VCaP (cell line): ENCODE results near the gene TOGARAM2.

Source experiments
- H3K27ac ChIP-seq: fragments of 450-650 bp; 2 replicates; pipeline ENCODE4 v1.5.1; 2017
- TF ChIP-seq, protein P1 (sequence below): fragments of 450-650 bp; conservative IDR thresholded peaks from 2 replicates; pipeline ENCODE4 v1.5.1; 2017; ENCODE audit warnings: mild to moderate bottlenecking, moderate library complexity

TOGARAM2 gene

DNA sequence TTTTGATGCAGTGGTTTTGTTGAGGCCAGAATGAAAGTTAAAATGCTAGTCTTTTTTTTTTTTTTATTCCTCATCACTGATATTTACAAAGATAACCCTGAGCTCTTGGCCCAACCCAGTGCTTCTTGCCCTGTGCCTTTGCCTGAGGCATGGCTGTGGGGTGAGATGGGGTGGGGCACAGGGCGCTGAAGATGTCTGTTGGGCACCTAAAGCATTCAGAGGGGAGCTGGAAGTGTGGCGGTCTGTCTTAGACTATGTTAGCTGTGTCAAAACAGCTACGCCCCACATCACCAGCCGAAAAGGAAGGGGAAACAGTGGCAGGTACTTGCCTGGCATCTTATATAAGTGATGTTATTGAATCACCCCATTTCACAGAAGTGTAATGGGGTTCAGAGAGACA lies 20.7 kb downstream of the TOGARAM2 start:
- H3K27ac ChIP-seq, result no peak overlapping the region
- TF ChIP-seq, protein P1, sequence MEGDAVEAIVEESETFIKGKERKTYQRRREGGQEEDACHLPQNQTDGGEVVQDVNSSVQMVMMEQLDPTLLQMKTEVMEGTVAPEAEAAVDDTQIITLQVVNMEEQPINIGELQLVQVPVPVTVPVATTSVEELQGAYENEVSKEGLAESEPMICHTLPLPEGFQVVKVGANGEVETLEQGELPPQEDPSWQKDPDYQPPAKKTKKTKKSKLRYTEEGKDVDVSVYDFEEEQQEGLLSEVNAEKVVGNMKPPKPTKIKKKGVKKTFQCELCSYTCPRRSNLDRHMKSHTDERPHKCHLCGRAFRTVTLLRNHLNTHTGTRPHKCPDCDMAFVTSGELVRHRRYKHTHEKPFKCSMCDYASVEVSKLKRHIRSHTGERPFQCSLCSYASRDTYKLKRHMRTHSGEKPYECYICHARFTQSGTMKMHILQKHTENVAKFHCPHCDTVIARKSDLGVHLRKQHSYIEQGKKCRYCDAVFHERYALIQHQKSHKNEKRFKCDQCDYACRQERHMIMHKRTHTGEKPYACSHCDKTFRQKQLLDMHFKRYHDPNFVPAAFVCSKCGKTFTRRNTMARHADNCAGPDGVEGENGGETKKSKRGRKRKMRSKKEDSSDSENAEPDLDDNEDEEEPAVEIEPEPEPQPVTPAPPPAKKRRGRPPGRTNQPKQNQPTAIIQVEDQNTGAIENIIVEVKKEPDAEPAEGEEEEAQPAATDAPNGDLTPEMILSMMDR, result no peak

GRCh38 chr2:29004755-29005154 lies 23.7 kb downstream of the TOGARAM2 start:
- H3K27ac ChIP-seq, result no peak overlapping the region
- TF ChIP-seq, protein P1, result no peak

GRCh38 chr2:29005331-29005730 lies 24.2 kb downstream of the TOGARAM2 start:
- TF ChIP-seq, protein P1, result no peak
- no peak overlapping the region for H3K27ac ChIP-seq

DNA sequence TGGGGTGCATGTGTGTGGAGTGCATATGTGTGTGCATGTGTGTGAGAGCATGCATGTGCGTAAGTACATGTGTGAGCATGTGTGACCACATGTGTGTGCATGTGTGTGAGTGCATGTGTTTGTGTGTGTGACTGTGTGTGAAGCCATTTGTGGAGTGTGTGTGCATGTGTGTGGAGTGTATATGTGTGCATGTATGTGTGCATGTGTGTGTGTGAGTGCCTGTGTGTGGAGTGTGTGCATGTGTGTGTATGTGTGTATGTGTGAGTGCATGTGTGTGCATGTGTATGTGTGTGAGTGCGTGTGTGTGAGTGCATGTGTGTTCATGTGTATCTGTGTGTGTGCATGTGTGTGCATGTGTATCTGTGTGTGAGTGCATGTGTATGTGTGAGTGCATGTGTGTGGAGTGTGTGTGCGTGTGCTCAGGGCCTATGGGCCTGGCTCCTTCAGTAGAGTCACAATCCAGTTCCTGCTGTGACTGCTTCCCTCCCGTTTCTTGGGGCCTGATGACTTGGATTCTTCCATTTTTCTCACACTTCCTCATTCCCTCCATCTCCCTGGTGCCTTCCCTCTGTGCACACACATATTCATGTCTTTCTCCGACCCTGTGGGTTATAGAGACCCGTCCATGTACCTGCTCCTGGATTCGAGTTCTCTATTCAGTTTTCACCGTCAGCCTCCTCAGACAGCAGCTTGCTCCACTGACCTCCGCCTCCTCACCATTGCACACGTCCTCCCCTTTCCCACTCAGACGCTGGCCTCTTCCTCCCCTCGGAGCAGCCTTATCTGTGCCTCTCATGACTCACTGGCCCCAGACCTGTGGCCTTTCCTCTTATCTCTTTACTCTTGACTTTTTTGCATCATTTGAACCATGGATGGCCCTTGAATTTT lies 25.2 kb downstream of the TOGARAM2 start:
- TF ChIP-seq, protein P1, result no peak

GRCh38 chr2:29006980-29007301 lies 25.8 kb downstream of the TOGARAM2 start:
- TF ChIP-seq, protein P1, result no peak
- H3K27ac ChIP-seq, result no peak overlapping the region

More for the DNA sequence above, 25.2 kb downstream of the TOGARAM2 start:
- no peak overlapping the region for H3K27ac ChIP-seq

GRCh38 chr2:29009270-29009669 lies 28.2 kb downstream of the TOGARAM2 start:
- no peak overlapping the region for H3K27ac ChIP-seq
- TF ChIP-seq, protein P1, result no peak

GRCh38 chr2:29009711-29010677 lies 28.9 kb downstream of the TOGARAM2 start:
- H3K27ac ChIP-seq, result no peak overlapping the region
- TF ChIP-seq, protein P1, result no peak
